ENCODE results near the gene NIT1.
A peak's percentile ranks its signal among the peaks of the same experiment; 100 is the strongest.

Gene NIT1

GRCh38 chr1:161159087-161159912 lies 41.4 kb downstream of the NIT1 start, which contains the start of gene USP21:
Gene USP21 (plus strand): TSS chr1:161159500. CDS start chr1:161160641, 1,141 bp downstream.
- DNase-seq: peak; percentile 73

- no peak for DNase-seq
Measured at GRCh38 chr1:161159913-161160243, 42.0 kb downstream of the NIT1 start.

GRCh38 chr1:161160671-161161145 lies 42.8 kb downstream of the NIT1 start:
- no peak for DNase-seq

GRCh38 chr1:161161652-161162051 lies 43.7 kb downstream of the NIT1 start:
- DNase-seq: no peak

- no peak for DNase-seq
Measured at GRCh38 chr1:161162052-161162451, 44.1 kb downstream of the NIT1 start.

- no peak for DNase-seq
Measured at GRCh38 chr1:161162806-161163205, 44.9 kb downstream of the NIT1 start.

- DNase-seq: no peak
Measured at GRCh38 chr1:161163793-161164192, 45.9 kb downstream of the NIT1 start.

- no peak for DNase-seq
Measured at GRCh38 chr1:161164901-161165610, 47.2 kb downstream of the NIT1 start.

- peak; percentile 95 for DNase-seq
Measured at GRCh38 chr1:161165742-161166668, 48.1 kb downstream of the NIT1 start, which contains the start of gene PPOX. Gene PPOX (plus strand): TSS chr1:161166426. CDS start chr1:161166848, 422 bp downstream.

- peak; percentile 17 for DNase-seq
Measured at GRCh38 chr1:161166669-161167548, 49.0 kb downstream of the NIT1 start.

GRCh38 chr1:161168906-161169305 lies 51.0 kb downstream of the NIT1 start:
- no peak for DNase-seq

Measured in DMS79 (cell line).